Ishikawa (cell line): Measurements from ENCODE around the gene FBXL17.

Experiments used
- EP300 ChIP-seq: IDR thresholded peaks from 2 replicates; pipeline ENCODE4 v1.6.1; 2012; ENCODE audit warnings: borderline replicate concordance
- FOXM1 ChIP-seq: IDR thresholded peaks from 2 replicates; pipeline ENCODE4 v1.6.1; 2012; ENCODE audit warnings: low read depth, borderline replicate concordance
- MAX ChIP-seq: IDR thresholded peaks from 2 replicates; pipeline ENCODE4 v1.6.1; 2012
- RAD21 ChIP-seq: IDR thresholded peaks from 2 replicates; pipeline ENCODE4 v1.6.1; 2012; ENCODE audit warnings: low read depth
- TAF1 ChIP-seq: IDR thresholded peaks from 2 replicates; pipeline ENCODE4 v1.6.1; 2012; ENCODE audit warnings: low read depth, mild to moderate bottlenecking
- TCF12 ChIP-seq: IDR thresholded peaks from 2 replicates; pipeline ENCODE4 v1.6.1; 2012; ENCODE audit warnings: low read depth
- YY1 ChIP-seq: IDR thresholded peaks from 2 replicates; pipeline ENCODE4 v1.6.1; 2012; ENCODE audit warnings: low read depth

GRCh38 chr5:107958861-107959260, 423.0 kb downstream of the FBXL17 start:
- no peak for TF ChIP-seq FOXM1
- TF ChIP-seq RAD21, result no peak
- TF ChIP-seq MAX, result no peak
- TF ChIP-seq TAF1, result no peak
- TF ChIP-seq EP300, result no peak
- no peak for TF ChIP-seq TCF12
- no peak for TF ChIP-seq YY1
